ENCODE results near the gene NOC3L.

GRCh38 chr10:94405406-94405805 lies 42.7 kb upstream of the NOC3L start:
- TF ChIP-seq EP300 (IDR thresholded peaks at IDR 0.05; ENCODE audit: borderline replicate concordance): no peak
- TF ChIP-seq CEBPB (IDR thresholded peaks at IDR 0.05): no peak

Measured in Ishikawa (cell line).